GM12878 (cell line): ENCODE results near the gene CLCN7. TPM values are rescaled to one million over a fixed set of nuclear protein-coding genes. Genes with fewer than 3 reads are reported as not detected.

Experiments used
- polyA plus RNA-seq, 11 experiments: library from polyadenylated mRNA; depleted of rRNA in 4 of 11; unstranded in 6 of 11; stranded (reverse) in 5 of 11; fragments of >200 nt; fragmentation: Nextera tagmentation in 4 of 11; fragmentation: Illumina TruSeq in 1 of 11; extraction: Ambion mirVana in 4 of 11; extraction: Trizol in 1 of 11; gene quantifications; 1 replicate in 1 of 11; 2 replicates in 10 of 11; pipeline versions ENCODE4 v1.2.1 to v1.2.3, GENCODE V29; 2011 to 2016; ENCODE audit warnings: inconsistent platforms in 2 of 11, missing spikeins in 2 of 11, low read depth in 1 of 11
- total RNA-seq, 4 experiments: library from RNA; depleted of rRNA in 3 of 4; stranded (reverse); fragments of >200 nt in 3 of 4; fragmentation: Illumina TruSeq in 1 of 4; extraction: Trizol in 1 of 4; gene quantifications; 2 replicates each; pipeline versions ENCODE4 v1.2.1 to v1.2.3, GENCODE V29; 2013 to 2021

CLCN7 gene
- total and polyA plus RNA-seq, 10 of the 15 experiments (the other 5 are each of a cell fraction or from before 2014, with no cell fraction given) = 0.04 to 62.5 (median 19.9) TPM

Other genes with a start within 250 kb of the CLCN7 start
Only the 7 nearest of the 19 such genes appear.
- 7.5 and 12.4 TPM in 2 replicates for gene UNKL, start 60.3 kb downstream of the CLCN7 start, total RNA-seq (2014; rRNA removed)
- 3.5 and 5.4 TPM in 2 replicates for gene UNKL, start 60.3 kb downstream of the CLCN7 start, total RNA-seq (2014; rRNA removed; fragmentation: Illumina TruSeq; extraction: Trizol)
- 18.4 and 21.6 TPM in 2 replicates for gene UNKL, start 60.3 kb downstream of the CLCN7 start, total RNA-seq (2021)
- 8.9 and 11.2 TPM in 2 replicates for gene UNKL, start 60.3 kb downstream of the CLCN7 start, polyA plus RNA-seq (2011; rRNA removed)
- 1.1 and 2.1 TPM in 2 replicates for gene UNKL, start 60.3 kb downstream of the CLCN7 start, polyA plus RNA-seq (2014; fragmentation: Illumina TruSeq; extraction: Trizol)
- under 1 TPM; 0.40 to 0.57 TPM for gene UNKL, start 60.3 kb downstream of the CLCN7 start, polyA plus RNA-seq (2014; fragmentation: Nextera tagmentation; extraction: Ambion mirVana)
- 15.1 and 20.7 TPM in 2 replicates for gene UNKL, start 60.3 kb downstream of the CLCN7 start, polyA plus RNA-seq (2014; rRNA removed)
- 1 to 10 TPM; 8.6 to 9.6 TPM for gene UNKL, start 60.3 kb downstream of the CLCN7 start, polyA plus RNA-seq (2016; fragmentation: Nextera tagmentation; extraction: Ambion mirVana)
- 23.8 and 29.2 TPM in 2 replicates for gene UQCC4, start 54.3 kb downstream of the CLCN7 start, total RNA-seq (2014; rRNA removed)
- 12.4 and 15.1 TPM in 2 replicates for gene UQCC4, start 54.3 kb downstream of the CLCN7 start, total RNA-seq (2014; rRNA removed; fragmentation: Illumina TruSeq; extraction: Trizol)
- 21.9 and 23.7 TPM in 2 replicates for gene UQCC4, start 54.3 kb downstream of the CLCN7 start, total RNA-seq (2021)
- 24.5 and 32.9 TPM in 2 replicates for gene UQCC4, start 54.3 kb downstream of the CLCN7 start, polyA plus RNA-seq (2011; rRNA removed)
- gene UQCC4, start 54.3 kb downstream of the CLCN7 start, polyA plus RNA-seq (2014; fragmentation: Illumina TruSeq; extraction: Trizol) = 4.1 and 9.2 TPM in 2 replicates
- 1 to 10 TPM; 1.7 to 4.7 TPM for gene UQCC4, start 54.3 kb downstream of the CLCN7 start, polyA plus RNA-seq (2014; fragmentation: Nextera tagmentation; extraction: Ambion mirVana)
- 25.4 and 27.1 TPM in 2 replicates for gene UQCC4, start 54.3 kb downstream of the CLCN7 start, polyA plus RNA-seq (2014; rRNA removed)
- 10 to 100 TPM; 45.3 to 56.1 TPM for gene UQCC4, start 54.3 kb downstream of the CLCN7 start, polyA plus RNA-seq (2016; fragmentation: Nextera tagmentation; extraction: Ambion mirVana)
- not detected in 2 replicates for gene PERCC1, start 44.0 kb downstream of the CLCN7 start, total RNA-seq (2014; rRNA removed)
- gene PERCC1, start 44.0 kb downstream of the CLCN7 start, total RNA-seq (2014; rRNA removed; fragmentation: Illumina TruSeq; extraction: Trizol) = not detected in 2 replicates
- gene PERCC1, start 44.0 kb downstream of the CLCN7 start, total RNA-seq (2021) = not detected in 2 replicates
- gene PERCC1, start 44.0 kb downstream of the CLCN7 start, polyA plus RNA-seq (2011; rRNA removed) = not detected in 2 replicates
- not detected in 2 replicates for gene PERCC1, start 44.0 kb downstream of the CLCN7 start, polyA plus RNA-seq (2014; fragmentation: Illumina TruSeq; extraction: Trizol)
- not detected for gene PERCC1, start 44.0 kb downstream of the CLCN7 start, polyA plus RNA-seq (2014; fragmentation: Nextera tagmentation; extraction: Ambion mirVana)
- not detected in 2 replicates for gene PERCC1, start 44.0 kb downstream of the CLCN7 start, polyA plus RNA-seq (2014; rRNA removed)
- not detected for gene PERCC1, start 44.0 kb downstream of the CLCN7 start, polyA plus RNA-seq (2016; fragmentation: Nextera tagmentation; extraction: Ambion mirVana)
- gene CCDC154, start 30.5 kb downstream of the CLCN7 start, total RNA-seq (2014; rRNA removed) = 0.06 and 0.11 TPM in 2 replicates
- not detected in 2 replicates for gene CCDC154, start 30.5 kb downstream of the CLCN7 start, total RNA-seq (2014; rRNA removed; fragmentation: Illumina TruSeq; extraction: Trizol)
- gene CCDC154, start 30.5 kb downstream of the CLCN7 start, total RNA-seq (2021) = 0.21 and 0.26 TPM in 2 replicates
- not detected in 2 replicates for gene CCDC154, start 30.5 kb downstream of the CLCN7 start, polyA plus RNA-seq (2011; rRNA removed)
- not detected in 2 replicates for gene CCDC154, start 30.5 kb downstream of the CLCN7 start, polyA plus RNA-seq (2014; fragmentation: Illumina TruSeq; extraction: Trizol)
- not detected for gene CCDC154, start 30.5 kb downstream of the CLCN7 start, polyA plus RNA-seq (2014; fragmentation: Nextera tagmentation; extraction: Ambion mirVana)
- 0.33 TPM in 1 of 2 replicates, not detected in the other for gene CCDC154, start 30.5 kb downstream of the CLCN7 start, polyA plus RNA-seq (2014; rRNA removed)
- under 1 TPM in 1 of 2 experiments, not detected in 1; 0.25 TPM for gene CCDC154, start 30.5 kb downstream of the CLCN7 start, polyA plus RNA-seq (2016; fragmentation: Nextera tagmentation; extraction: Ambion mirVana)
- gene PTX4, start 13.9 kb upstream of the CLCN7 start, total RNA-seq (2014; rRNA removed) = not detected in 2 replicates
- not detected in 2 replicates for gene PTX4, start 13.9 kb upstream of the CLCN7 start, total RNA-seq (2014; rRNA removed; fragmentation: Illumina TruSeq; extraction: Trizol)
- gene PTX4, start 13.9 kb upstream of the CLCN7 start, total RNA-seq (2021) = not detected in 2 replicates
- not detected in 2 replicates for gene PTX4, start 13.9 kb upstream of the CLCN7 start, polyA plus RNA-seq (2011; rRNA removed)
- not detected in 2 replicates for gene PTX4, start 13.9 kb upstream of the CLCN7 start, polyA plus RNA-seq (2014; fragmentation: Illumina TruSeq; extraction: Trizol)
- not detected for gene PTX4, start 13.9 kb upstream of the CLCN7 start, polyA plus RNA-seq (2014; fragmentation: Nextera tagmentation; extraction: Ambion mirVana)
- gene PTX4, start 13.9 kb upstream of the CLCN7 start, polyA plus RNA-seq (2014; rRNA removed) = 0.20 TPM in 1 of 2 replicates, not detected in the other
- gene PTX4, start 13.9 kb upstream of the CLCN7 start, polyA plus RNA-seq (2016; fragmentation: Nextera tagmentation; extraction: Ambion mirVana) = not detected
- 21.5 and 25.2 TPM in 2 replicates for gene TELO2, start 18.3 kb upstream of the CLCN7 start, total RNA-seq (2014; rRNA removed)
- gene TELO2, start 18.3 kb upstream of the CLCN7 start, total RNA-seq (2014; rRNA removed; fragmentation: Illumina TruSeq; extraction: Trizol) = 7.1 and 8.2 TPM in 2 replicates
- 60.0 and 72.8 TPM in 2 replicates for gene TELO2, start 18.3 kb upstream of the CLCN7 start, total RNA-seq (2021)
- gene TELO2, start 18.3 kb upstream of the CLCN7 start, polyA plus RNA-seq (2011; rRNA removed) = 5.2 and 11.9 TPM in 2 replicates
- 0.68 and 5.0 TPM in 2 replicates for gene TELO2, start 18.3 kb upstream of the CLCN7 start, polyA plus RNA-seq (2014; fragmentation: Illumina TruSeq; extraction: Trizol)
- 1 to 10 TPM in 1 of 2 experiments, under 1 TPM in 1; 0.55 to 2.4 TPM for gene TELO2, start 18.3 kb upstream of the CLCN7 start, polyA plus RNA-seq (2014; fragmentation: Nextera tagmentation; extraction: Ambion mirVana)
- 56.4 and 83.7 TPM in 2 replicates for gene TELO2, start 18.3 kb upstream of the CLCN7 start, polyA plus RNA-seq (2014; rRNA removed)
- gene TELO2, start 18.3 kb upstream of the CLCN7 start, polyA plus RNA-seq (2016; fragmentation: Nextera tagmentation; extraction: Ambion mirVana) = 10 to 100 TPM; 57.8 to 69.1 TPM
- not detected in 2 replicates for gene TMEM204, start 58.6 kb upstream of the CLCN7 start, total RNA-seq (2014; rRNA removed)
- gene TMEM204, start 58.6 kb upstream of the CLCN7 start, total RNA-seq (2014; rRNA removed; fragmentation: Illumina TruSeq; extraction: Trizol) = not detected in 2 replicates
- 0.18 TPM in 1 of 2 replicates, not detected in the other for gene TMEM204, start 58.6 kb upstream of the CLCN7 start, total RNA-seq (2021)
- gene TMEM204, start 58.6 kb upstream of the CLCN7 start, polyA plus RNA-seq (2011; rRNA removed) = not detected in 2 replicates
- not detected in 2 replicates for gene TMEM204, start 58.6 kb upstream of the CLCN7 start, polyA plus RNA-seq (2014; fragmentation: Illumina TruSeq; extraction: Trizol)
- gene TMEM204, start 58.6 kb upstream of the CLCN7 start, polyA plus RNA-seq (2014; fragmentation: Nextera tagmentation; extraction: Ambion mirVana) = under 1 TPM in 1 of 2 experiments, not detected in 1; 0.05 TPM
- gene TMEM204, start 58.6 kb upstream of the CLCN7 start, polyA plus RNA-seq (2014; rRNA removed) = not detected in 2 replicates
- gene TMEM204, start 58.6 kb upstream of the CLCN7 start, polyA plus RNA-seq (2016; fragmentation: Nextera tagmentation; extraction: Ambion mirVana) = under 1 TPM in 1 of 2 experiments, not detected in 1; 0.30 TPM